GM21717 (cell line): ENCODE measurements around the gene OAS3.
"Not testable (repeated sequence)": the region's sequence is repeated elsewhere in the genome, so short reads cannot be mapped to it uniquely, and the experiment has no call there.

Experiments used
- ATAC-seq: cut with Tn5 transposase; IDR thresholded peaks from one replicate; pipeline ENCODE4 v1.9.1; 2021; ENCODE audit warnings: mild to moderate bottlenecking, moderate library complexity; ENCODE audit not compliant: unreplicated experiment

The OAS3 gene

DNA sequence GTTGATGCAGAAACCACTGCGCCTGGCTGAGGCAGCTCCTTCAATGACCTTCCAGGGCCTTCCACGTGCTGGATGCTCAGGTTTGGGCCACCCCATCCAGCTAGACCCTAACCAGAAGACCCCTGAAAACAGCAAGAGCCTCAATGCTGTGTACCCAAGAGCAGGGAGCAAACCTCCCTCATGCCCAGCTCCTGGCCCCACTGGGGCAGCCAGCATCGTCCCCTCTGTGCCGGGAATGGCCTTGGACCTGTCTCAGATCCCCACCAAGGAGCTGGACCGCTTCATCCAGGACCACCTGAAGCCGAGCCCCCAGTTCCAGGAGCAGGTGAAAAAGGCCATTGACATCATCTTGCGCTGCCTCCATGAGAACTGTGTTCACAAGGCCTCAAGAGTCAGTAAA is 10.5 kb downstream of the OAS3 start:
- ATAC-seq = no peak

DNA sequence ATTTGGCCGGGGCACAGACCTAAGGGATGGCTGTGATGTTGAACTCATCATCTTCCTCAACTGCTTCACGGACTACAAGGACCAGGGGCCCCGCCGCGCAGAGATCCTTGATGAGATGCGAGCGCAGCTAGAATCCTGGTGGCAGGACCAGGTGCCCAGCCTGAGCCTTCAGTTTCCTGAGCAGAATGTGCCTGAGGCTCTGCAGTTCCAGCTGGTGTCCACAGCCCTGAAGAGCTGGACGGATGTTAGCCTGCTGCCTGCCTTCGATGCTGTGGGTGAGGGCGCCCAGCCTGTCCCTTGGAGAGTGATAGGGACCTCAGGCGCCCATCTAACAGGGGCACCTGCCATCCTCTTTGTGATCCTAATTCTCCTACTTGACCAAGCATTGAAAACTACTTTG is 12.4 kb downstream of the OAS3 start:
- no peak for ATAC-seq

DNA sequence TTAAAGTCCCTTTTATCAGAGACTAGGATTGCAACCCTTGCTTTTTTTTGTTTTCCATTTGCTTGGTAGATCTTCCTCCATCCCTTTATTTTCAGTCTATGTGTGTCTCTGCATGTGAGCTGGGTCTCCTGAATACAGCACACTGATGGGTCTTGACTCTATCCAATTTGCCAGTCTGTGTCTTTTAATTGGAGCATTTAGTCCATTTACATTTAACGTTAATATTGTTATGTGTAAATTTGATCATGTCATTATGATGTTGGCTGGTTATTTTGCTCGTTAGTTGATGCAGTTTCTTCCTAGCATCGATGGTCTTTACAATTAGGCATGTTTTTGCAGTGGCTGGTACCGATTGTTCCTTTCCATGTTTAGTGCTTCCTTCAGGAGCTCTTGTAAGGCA is 18.9 kb downstream of the OAS3 start:
- not testable (repeated sequence) for ATAC-seq

DNA sequence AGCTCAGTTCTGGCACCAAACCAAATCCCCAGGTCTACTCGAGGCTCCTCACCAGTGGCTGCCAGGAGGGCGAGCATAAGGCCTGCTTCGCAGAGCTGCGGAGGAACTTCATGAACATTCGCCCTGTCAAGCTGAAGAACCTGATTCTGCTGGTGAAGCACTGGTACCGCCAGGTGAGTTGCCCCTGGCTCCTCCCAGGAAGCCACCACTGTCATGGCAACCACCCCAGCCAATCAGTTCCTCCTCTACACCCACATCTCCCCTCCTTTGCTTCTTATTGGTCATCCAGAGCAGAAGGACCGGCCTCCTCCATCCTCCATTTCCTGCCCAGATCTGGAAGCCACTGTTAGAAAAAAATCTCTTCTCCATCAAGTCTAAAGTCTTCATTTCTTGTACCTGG is 22.8 kb downstream of the OAS3 start:
- ATAC-seq = no peak

- ATAC-seq = no peak
Measured at GRCh38 chr12:112961536-112961935, 23.3 kb downstream of the OAS3 start.

GRCh38 chr12:112962561-112962960 is 24.3 kb downstream of the OAS3 start:
- ATAC-seq = no peak

GRCh38 chr12:112963227-112963861 is 25.1 kb downstream of the OAS3 start:
- no peak for ATAC-seq

DNA sequence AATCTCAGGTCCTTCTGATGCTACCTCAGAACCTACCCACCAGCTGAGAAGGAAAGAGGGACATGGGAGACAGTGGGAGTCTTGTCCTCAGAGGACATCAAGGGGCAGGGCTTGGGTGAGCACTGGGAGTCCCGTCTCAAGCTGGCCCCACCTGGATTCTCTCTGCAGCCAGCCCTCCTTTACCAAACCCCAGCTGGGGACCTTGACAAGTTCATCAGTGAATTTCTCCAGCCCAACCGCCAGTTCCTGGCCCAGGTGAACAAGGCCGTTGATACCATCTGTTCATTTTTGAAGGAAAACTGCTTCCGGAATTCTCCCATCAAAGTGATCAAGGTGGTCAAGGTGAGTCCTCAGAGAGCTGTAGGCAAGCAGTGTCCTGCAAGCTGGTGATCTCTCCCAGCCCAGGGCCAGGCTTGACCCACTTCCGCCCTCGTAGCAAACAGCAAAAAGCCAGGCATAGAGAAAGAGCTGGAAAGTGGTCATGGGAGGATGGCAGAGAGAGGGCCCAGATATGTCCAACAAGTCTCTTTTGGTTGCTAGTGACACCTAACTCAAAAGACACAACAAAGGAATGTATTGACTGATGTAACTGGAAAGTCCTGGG is 25.9 kb downstream of the OAS3 start:
- ATAC-seq = no peak

- ATAC-seq = no peak
Measured at GRCh38 chr12:112964915-112965314, 26.6 kb downstream of the OAS3 start.

GRCh38 chr12:112965643-112966042 is 27.4 kb downstream of the OAS3 start:
- ATAC-seq = no peak

GRCh38 chr12:112967306-112967705 is 29.0 kb downstream of the OAS3 start:
- ATAC-seq = no peak

- no peak for ATAC-seq
Measured at GRCh38 chr12:112967858-112968257, 29.6 kb downstream of the OAS3 start.

- no peak for ATAC-seq
Measured at GRCh38 chr12:112969547-112970306, 31.5 kb downstream of the OAS3 start.

DNA sequence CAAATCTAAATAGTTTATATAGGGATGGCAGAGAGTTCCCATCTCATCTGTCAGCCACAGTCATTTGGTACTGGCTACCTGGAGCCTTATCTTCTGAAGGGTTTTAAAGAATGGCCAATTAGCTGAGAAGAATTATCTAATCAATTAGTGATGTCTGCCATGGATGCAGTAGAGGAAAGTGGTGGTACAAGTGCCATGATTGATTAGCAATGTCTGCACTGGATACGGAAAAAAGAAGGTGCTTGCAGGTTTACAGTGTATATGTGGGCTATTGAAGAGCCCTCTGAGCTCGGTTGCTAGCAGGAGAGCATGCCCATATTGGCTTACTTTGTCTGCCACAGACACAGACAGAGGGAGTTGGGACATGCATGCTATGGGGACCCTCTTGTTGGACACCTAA is 32.1 kb downstream of the OAS3 start:
- no peak for ATAC-seq

DNA sequence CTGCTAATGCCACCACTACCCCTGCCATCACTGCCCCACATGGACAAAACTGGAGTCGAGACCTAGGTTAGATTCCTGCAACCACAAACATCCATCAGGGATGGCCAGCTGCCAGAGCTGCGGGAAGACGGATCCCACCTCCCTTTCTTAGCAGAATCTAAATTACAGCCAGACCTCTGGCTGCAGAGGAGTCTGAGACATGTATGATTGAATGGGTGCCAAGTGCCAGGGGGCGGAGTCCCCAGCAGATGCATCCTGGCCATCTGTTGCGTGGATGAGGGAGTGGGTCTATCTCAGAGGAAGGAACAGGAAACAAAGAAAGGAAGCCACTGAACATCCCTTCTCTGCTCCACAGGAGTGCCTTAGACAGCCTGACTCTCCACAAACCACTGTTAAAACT is 33.0 kb downstream of the OAS3 start:
- no peak for ATAC-seq

DNA sequence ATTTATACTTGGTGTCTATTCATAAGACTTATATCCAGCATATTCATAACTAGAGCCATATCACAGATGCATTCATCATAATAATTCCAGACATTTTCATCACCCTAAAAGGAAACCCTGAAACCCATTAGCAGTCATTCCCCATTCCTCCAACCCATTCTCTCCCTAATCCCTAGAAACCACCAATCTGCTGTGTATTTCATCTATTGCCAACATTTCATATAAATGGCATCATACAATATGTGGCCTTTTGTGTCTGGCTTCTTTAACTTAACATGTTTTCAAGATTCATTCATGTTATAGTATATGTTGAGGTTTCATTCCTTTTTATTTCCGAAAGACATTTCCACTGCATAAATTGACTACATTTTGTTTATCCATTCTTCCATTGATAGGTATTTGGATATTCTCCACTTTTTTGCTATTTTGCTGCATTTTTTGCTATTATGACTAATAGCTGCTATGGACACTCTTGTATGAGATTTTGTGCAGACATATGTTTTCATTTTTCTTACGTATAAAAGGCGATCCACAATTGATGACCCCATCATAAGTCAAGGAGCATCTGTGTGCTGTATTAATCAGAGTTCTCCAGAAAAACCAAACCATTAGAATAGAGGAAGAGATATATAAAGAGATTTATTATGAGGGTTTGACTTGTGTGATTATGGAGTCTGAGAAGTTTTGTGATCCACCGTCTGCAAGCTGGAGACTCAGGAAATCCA is 34.9 kb downstream of the OAS3 start:
- no peak for ATAC-seq

- no peak for ATAC-seq
Measured at GRCh38 chr12:112973818-112974231, 35.6 kb downstream of the OAS3 start.

DNA sequence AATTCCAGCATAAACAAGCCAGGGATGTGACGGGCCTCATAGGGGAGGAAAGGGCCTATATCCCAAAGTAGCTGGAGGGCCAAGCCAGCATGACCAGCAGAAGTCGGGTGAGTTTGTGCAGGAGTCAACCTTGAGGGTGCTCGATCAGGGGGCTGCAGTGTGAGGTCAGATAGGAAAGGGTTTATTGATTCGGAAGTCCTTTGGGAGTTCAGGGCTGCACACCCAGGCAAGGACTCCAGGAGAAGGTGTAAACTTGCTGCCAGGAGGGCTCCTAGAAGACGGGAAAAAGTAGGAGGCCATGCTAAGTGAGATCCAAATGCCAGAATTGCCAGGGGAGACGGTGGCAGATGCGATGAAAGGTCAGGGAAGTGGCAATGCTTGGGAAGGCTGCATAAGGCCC is 36.6 kb downstream of the OAS3 start:
- no peak for ATAC-seq

DNA sequence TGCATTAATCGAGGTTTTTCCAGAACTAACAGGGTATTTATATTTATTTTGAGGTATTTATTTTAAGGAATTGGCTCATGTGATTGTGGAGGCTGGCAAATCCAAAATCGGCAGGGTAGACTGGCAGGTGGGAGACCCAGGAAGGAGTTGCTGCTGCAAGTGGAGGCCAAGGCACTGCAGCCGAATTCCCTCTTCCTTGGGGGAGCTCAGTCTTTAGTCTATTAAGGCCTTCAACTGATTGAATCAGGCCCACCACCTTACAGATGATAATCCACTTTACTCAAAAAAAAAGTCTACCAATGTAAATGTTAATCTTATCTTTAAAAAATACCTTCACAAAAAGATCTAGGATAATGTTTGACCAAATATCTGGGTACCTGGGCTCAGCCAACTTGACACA is 38.9 kb downstream of the OAS3 start:
- no peak for ATAC-seq

- ATAC-seq = no peak
Measured at GRCh38 chr12:112977641-112978040, 39.4 kb downstream of the OAS3 start.

DNA sequence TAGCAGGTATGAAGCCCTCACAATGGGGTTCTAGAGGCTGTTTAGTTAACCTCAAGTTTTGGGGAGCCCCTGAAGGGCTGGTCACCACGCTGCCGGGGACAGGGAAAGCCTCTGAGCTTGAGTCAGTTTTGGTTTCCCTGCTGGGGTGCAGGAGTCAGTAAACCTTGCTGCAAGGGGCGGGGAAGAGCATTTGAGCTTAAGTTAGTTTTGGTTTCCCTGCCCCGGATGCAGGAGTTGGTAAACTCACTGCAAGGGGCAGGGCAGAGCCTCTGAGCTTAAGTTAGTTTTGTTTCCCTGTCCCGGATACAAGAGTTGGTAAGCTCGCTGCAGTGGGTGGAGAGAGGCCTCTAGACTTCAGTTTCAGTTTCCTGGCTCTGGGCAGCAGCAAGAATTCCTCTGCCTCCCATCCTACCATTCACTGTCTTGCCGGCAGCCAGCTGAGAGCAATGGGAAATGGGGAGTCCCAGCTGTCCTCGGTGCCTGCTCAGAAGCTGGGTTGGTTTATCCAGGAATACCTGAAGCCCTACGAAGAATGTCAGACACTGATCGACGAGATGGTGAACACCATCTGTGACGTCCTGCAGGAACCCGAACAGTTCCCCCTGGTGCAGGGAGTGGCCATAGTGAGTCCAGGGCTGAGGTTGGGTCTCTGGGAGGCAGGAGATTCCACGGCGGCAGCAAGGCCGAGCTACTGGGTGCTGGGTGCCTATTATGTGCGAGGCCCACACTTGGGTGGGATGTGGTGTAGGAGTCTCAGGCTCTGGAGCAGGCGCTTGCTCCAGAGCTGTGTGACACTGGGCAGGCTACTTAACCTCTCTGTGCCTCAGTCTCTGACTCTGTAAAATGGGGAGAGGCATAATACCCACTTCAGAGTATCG is 40.1 kb downstream of the OAS3 start, which contains the start of gene OAS2:
Gene OAS2 (plus strand): TSS at position 357 of the 878 bp plus-strand sequence. CDS start 90 bp downstream, at position 447.
- peak; percentile 87 for ATAC-seq
